Breast epithelium (tissue), 3 donors: ENCODE results near the gene CMSS1.

Experiments
- CTCF ChIP-seq, 3 donors: fragments of 450-650 bp; IDR thresholded peaks; one replicate each; pipeline ENCODE4 v1.5.1; 2016 to 2017; ENCODE audit warnings: antibody characterized with exemption in 3 of 3, mild to moderate bottlenecking in 3 of 3, moderate library complexity in 3 of 3
- POLR2AphosphoS5 ChIP-seq, 3 donors: sonication (generic); formaldehyde crosslinking; IDR thresholded peaks; one replicate each; pipeline ENCODE4 v1.6.1; 2017; ENCODE audit warnings: antibody characterized with exemption in 3 of 3

GRCh38 chr3:100214574-100214964, 396.9 kb downstream of the CMSS1 start:
- TF ChIP-seq CTCF (IDR thresholded peaks at IDR 0.05) (no peak), POLR2AphosphoS5 (IDR thresholded peaks at IDR 0.05) (no peak)
